Measurements from ENCODE around the gene GUK1.

GUK1 gene

DNA sequence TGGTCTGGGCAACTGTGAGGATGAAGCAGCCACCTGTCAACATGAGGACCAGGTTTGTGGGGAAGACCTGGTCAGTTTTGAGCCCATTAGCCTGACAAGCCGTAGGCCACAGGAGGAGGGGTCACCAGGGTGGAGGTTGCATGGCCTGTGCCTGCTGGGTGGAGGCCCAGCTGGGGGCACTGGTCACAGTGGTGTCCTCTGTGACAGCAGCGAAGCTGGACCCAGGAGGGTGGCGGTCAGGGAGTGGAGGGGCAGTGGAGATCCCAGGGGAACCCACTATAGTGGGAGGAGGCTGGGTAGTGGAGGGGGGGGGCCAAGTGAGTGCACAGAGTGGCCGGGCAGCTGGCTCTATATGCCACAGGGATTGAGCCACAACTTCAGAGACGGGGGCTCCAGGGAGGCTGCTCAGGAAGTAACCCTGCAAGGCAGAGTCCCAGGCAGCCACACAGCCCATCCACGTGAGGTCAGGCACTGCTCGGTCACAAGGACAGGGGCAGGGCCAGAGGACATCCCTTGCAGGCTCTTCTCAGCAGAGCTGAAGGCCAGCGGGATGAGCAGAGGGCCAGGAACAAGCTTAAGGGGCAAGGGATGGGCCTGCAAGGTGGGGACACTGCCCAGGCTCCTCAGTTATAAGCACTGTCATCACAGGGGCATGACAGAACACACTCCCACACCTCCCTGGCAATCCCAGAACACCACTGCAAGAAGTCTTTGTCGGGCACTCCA is 34.6 kb upstream of the GUK1 start:
- DNase-seq (ENCODE audit: low read depth) = no peak
- TF ChIP-seq, protein P1, sequence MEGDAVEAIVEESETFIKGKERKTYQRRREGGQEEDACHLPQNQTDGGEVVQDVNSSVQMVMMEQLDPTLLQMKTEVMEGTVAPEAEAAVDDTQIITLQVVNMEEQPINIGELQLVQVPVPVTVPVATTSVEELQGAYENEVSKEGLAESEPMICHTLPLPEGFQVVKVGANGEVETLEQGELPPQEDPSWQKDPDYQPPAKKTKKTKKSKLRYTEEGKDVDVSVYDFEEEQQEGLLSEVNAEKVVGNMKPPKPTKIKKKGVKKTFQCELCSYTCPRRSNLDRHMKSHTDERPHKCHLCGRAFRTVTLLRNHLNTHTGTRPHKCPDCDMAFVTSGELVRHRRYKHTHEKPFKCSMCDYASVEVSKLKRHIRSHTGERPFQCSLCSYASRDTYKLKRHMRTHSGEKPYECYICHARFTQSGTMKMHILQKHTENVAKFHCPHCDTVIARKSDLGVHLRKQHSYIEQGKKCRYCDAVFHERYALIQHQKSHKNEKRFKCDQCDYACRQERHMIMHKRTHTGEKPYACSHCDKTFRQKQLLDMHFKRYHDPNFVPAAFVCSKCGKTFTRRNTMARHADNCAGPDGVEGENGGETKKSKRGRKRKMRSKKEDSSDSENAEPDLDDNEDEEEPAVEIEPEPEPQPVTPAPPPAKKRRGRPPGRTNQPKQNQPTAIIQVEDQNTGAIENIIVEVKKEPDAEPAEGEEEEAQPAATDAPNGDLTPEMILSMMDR (IDR thresholded peaks at IDR 0.05; ENCODE audit: insufficient read depth, low read depth, low read length, missing control alignments) = no peak
- no peak overlapping the region for H3K4me3 ChIP-seq (ENCODE audit: low read depth, low read length)

DNA sequence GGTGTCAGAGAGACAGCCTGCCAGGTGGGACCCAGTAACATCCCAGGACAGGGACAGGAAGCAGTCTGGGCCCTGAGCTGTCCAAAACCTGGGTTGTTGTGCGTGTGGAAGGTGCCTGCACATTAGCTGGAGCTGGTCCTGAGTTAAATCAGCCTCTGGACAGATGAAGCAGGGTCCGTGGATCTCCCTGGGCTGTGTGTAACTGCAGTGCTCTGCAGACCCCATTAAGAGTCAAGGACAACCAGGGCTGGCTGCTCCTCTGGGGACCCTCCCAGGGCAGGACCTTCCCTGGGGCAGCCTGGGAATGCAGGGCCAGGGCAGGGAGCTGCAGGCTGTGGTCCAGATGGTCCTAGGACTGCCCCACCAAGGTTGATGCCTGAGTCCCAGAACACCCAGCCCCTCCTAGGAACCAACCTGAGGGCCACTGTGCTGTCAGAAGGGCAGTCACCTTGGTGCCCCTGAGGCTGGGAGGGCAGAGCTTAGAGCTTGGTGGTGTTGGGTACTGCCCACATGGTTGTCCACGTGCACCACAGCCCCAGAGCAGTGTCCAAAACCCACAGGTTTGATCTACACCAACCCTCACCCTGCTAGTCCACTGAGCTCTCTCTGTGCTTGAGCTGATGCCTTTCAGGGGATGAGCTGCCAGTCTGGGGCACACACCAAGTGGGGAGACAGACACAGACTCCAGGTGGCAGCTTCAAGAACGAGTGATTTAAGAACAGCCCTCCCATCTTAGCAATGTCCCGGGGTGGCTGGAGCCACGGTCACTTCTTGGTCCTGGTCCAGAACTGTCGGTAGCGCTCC is 33.9 kb upstream of the GUK1 start:
- TF ChIP-seq, protein P1 (IDR thresholded peaks at IDR 0.05; ENCODE audit: insufficient read depth, low read depth, low read length, missing control alignments) = no peak
- H3K4me3 ChIP-seq (ENCODE audit: low read depth, low read length) = no peak overlapping the region
- DNase-seq (ENCODE audit: low read depth) = no peak

DNA sequence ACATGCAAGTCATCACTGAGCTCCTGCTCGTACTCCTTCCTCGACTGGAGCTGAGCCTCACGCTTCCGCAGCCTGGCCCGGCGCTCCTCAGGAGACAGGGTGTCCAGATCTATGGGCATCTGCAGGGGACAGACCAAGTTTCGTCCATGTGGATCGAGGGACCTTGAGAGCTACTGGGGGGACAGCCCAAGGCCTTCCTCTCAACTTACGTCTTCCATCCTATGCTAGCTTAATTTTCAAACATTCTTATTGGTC is 33.4 kb upstream of the GUK1 start:
- TF ChIP-seq, protein P1 (IDR thresholded peaks at IDR 0.05; ENCODE audit: insufficient read depth, low read depth, low read length, missing control alignments) = no peak
- no peak for DNase-seq (ENCODE audit: low read depth)
- no peak overlapping the region for H3K4me3 ChIP-seq (ENCODE audit: low read depth, low read length)

DNA sequence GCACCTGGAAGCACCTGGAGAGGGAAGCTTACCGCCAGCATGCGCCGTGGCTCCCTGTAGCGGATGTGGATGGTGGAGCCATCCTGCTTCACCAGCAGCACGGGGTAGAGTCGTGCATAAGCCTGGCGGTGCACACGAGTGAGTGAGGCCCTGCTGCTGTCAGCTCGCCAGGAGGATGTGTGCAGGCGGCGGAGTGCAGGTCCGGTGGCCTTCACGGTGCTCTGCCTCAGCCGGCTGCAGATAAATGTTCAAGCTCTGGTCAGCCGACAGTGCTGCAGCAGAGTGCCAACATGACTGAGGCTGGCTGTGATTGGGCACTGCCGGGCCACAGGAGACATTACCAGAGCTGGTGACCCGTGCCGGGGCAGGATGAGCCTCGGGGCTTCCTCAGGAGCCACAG is 32.4 kb upstream of the GUK1 start:
- no peak overlapping the region; the same call in 1 of the 2 replicates for H3K4me3 ChIP-seq (ENCODE audit: low read depth, low read length)
- DNase-seq (ENCODE audit: low read depth) = no peak

DNA sequence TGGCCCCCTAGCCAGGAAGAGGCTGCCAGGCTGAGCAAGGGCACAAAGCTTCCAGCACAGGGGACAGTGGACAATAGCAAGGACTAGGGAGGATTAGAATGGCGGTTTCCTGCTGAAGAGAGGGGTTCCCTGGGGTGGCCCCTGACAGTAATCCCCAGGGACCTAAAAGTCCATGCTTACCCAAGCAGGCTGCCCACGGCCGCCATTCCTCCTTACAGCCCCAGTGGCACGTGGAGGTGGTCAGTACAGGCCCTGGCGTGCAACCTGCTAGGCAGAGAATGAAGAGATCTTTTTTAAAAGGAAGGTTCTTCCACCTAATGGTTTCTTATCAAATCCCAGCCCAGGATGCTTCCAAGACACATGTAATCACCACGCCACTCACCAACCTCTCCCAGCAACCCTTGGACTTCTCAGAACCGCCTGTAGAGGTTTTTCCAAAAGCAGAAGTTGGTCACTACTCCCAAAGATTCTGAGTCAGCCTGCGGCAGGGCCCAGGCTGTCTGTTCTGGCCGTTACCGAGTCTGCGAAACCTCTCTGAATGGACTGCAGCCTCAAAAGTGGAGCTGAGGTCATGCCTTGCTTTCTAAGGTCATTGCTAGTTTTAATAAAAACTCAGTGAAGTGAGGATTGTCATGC is 31.9 kb upstream of the GUK1 start:
- no peak for DNase-seq (ENCODE audit: low read depth)
- TF ChIP-seq, protein P1 (IDR thresholded peaks at IDR 0.05; ENCODE audit: insufficient read depth, low read depth, low read length, missing control alignments) = no peak
- peak overlapping the region; percentile 100 for H3K4me3 ChIP-seq (ENCODE audit: low read depth, low read length)

More for the DNA sequence above, 32.4 kb upstream of the GUK1 start:
- TF ChIP-seq, protein P1 (IDR thresholded peaks at IDR 0.05; ENCODE audit: insufficient read depth, low read depth, low read length, missing control alignments) = no peak

DNA sequence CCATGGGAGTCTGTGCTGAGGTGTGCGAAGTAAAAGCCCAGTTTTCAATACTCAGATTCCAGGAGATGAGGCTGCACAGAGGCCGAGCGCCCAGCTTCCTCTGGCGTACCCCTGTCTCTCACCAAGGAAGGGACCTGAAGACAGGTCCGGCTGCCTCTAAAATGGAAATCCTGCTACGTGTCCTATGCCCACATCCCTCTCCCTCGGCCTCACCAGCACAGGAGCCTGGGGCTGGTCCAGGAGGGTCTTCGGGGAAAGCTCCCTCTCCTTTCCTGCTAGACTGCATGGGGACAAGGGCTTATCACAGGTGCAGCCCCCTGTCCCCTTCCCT is 31.4 kb upstream of the GUK1 start:
- TF ChIP-seq, protein P1 (IDR thresholded peaks at IDR 0.05; ENCODE audit: insufficient read depth, low read depth, low read length, missing control alignments) = no peak
- peak overlapping the region; percentile 100 for H3K4me3 ChIP-seq (ENCODE audit: low read depth, low read length)
- no peak for DNase-seq (ENCODE audit: low read depth)
